ENCODE measurements around the gene CYP27C1. TPM values are rescaled to one million over a fixed set of nuclear protein-coding genes. Genes with fewer than 3 reads are reported as not detected.

CYP27C1 gene
- total RNA-seq, 1 donor: 2.2 TPM

DNA sequence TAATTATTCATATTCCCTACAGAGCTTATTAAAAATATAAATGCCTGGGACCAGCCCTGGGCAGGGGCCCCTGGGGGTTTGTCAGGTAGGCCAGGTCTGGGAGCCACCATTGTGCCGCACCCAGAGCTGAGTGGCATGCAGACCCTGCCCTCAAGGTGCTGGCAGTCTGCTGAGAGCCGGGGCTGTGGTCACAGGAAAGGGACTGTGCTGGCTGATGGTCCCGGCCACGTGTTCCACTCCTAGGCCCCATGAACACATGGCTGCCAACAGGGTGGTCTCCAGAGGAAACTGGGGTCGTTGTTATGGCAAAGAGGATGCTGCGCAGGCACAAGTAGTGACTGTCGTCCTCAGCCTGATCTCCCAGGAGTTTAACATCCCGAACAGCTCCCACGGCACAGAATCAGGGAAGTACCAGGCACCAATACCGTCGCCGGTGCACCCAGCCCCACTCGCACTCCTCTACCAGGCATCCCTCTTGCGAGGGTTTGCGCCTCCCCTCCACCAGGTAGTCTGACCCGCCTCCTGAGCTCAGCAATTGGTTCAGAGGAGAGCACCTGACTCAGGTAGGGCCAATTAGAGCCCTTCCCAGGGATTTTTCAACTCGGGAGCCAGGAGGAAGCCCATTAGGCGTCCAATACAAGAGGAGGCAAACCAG is 73.9 kb downstream of the CYP27C1 start:
- H3K4me2 ChIP-seq (ENCODE audit: insufficient read depth, low read length): no peak overlapping the region
- H3K4me1 ChIP-seq (ENCODE audit: insufficient read depth, low read length): peaks cover 44% of the 10 kb centered on the region
- H3K9me3 ChIP-seq (ENCODE audit: low read depth, low read length): peaks cover 2% of the 10 kb centered on the region
- no peak overlapping the region for H2AFZ ChIP-seq (ENCODE audit: low read length)
- DNase-seq (ENCODE audit: insufficient read length, low spot score, missing footprints): no peak
- H3K27me3 ChIP-seq (ENCODE audit: insufficient read depth, low read length): no peaks in the 10 kb centered on the region
- TF ChIP-seq CTCF (IDR thresholded peaks at IDR 0.05; ENCODE audit: extremely low read depth, low read depth, low read length): no peak
- no peaks in the 10 kb centered on the region for H4K20me1 ChIP-seq (ENCODE audit: insufficient read depth, low read length)
- H3K4me3 ChIP-seq (ENCODE audit: insufficient read depth, low read length): no peak overlapping the region
- no peaks in the 10 kb centered on the region for H3K36me3 ChIP-seq (ENCODE audit: insufficient read depth, low read length)
- peak overlapping the region; percentile 81 for H3K27ac ChIP-seq (ENCODE audit: low read depth, low read length)
- H3K79me2 ChIP-seq (ENCODE audit: insufficient read depth, low read length): no peaks in the 10 kb centered on the region

- Histone ChIP-seq H3K27ac (ENCODE audit: low read depth, low read length) (peak overlapping the region; percentile 81), H2AFZ (ENCODE audit: low read length) (peak overlapping the region; percentile 1), H3K79me2 (ENCODE audit: insufficient read depth, low read length) (no peaks in the 10 kb centered on the region), H3K36me3 (ENCODE audit: insufficient read depth, low read length) (no peaks in the 10 kb centered on the region), H3K27me3 (ENCODE audit: insufficient read depth, low read length) (no peaks in the 10 kb centered on the region), H3K4me3 (ENCODE audit: insufficient read depth, low read length) (no peak overlapping the region), H3K9me3 (ENCODE audit: low read depth, low read length) (no peaks in the 10 kb centered on the region), H3K4me1 (ENCODE audit: insufficient read depth, low read length) (peaks cover 44% of the 10 kb centered on the region), H3K4me2 (ENCODE audit: insufficient read depth, low read length) (no peak overlapping the region), H4K20me1 (ENCODE audit: insufficient read depth, low read length) (no peaks in the 10 kb centered on the region)
- TF ChIP-seq CTCF (IDR thresholded peaks at IDR 0.05; ENCODE audit: extremely low read depth, low read depth, low read length): no peak
- no peak for DNase-seq (ENCODE audit: insufficient read length, low spot score, missing footprints)
Observed at GRCh38 chr2:127145280-127145895, 74.7 kb downstream of the CYP27C1 start.

DNA sequence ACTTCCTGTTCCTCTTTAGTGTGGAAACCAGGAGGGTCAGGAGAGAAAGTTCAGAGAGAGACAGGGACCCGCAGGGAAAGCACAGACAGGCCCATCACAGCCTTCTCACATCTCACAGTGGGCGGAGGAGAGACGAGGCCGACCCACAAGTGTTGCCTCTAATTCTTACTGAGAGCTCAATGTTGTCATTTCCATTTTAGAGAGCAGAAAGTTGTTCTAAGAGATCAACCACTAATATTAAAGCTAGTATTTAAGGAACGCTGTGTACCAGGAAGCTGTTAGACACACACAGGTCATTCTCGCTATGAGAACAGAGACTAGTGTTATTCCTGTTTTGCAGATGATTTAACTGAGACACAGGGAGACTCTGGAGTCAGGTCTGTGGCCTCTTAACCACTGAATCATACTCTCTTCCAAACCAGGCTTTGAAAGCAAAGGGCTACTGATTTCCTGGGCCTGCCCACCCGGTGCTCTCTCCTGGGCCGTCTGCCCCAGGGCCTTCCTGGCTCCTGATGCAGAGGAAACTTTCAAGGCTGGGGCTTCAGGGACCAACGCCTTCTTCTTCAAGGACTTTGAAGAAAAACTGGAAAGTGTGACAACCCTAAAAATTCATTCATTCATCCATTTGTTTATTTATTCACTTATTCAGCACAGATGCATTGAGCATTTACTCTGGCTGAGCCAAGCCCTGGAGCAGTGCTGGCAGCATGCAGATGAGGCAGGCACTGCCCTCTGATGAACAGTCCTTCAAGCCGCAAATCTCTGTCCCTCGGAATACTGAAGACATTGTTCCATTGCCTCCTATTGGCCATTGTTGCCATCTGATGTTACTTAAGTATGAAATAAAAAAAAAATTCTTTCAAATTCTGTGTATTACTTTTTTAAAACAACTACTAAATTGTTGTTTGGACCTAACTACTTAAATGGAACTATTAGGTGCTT is 76.0 kb downstream of the CYP27C1 start:
- DNase-seq (ENCODE audit: insufficient read length, low spot score, missing footprints): peak; percentile 85
- no peaks in the 10 kb centered on the region for H3K9me3 ChIP-seq (ENCODE audit: low read depth, low read length)
- peak overlapping the region; percentile 91 for H2AFZ ChIP-seq (ENCODE audit: low read length)
- no peaks in the 10 kb centered on the region for H3K27me3 ChIP-seq (ENCODE audit: insufficient read depth, low read length)
- peaks cover 42% of the 10 kb centered on the region for H3K4me1 ChIP-seq (ENCODE audit: insufficient read depth, low read length)
- no peaks in the 10 kb centered on the region for H3K79me2 ChIP-seq (ENCODE audit: insufficient read depth, low read length)
- H4K20me1 ChIP-seq (ENCODE audit: insufficient read depth, low read length): no peaks in the 10 kb centered on the region
- TF ChIP-seq CTCF (IDR thresholded peaks at IDR 0.05; ENCODE audit: extremely low read depth, low read depth, low read length): no peak
- H3K36me3 ChIP-seq (ENCODE audit: insufficient read depth, low read length): no peaks in the 10 kb centered on the region
- H3K4me2 ChIP-seq (ENCODE audit: insufficient read depth, low read length): peak overlapping the region; percentile 59
- H3K27ac ChIP-seq (ENCODE audit: low read depth, low read length): peak overlapping the region; percentile 81
- no peak overlapping the region for H3K4me3 ChIP-seq (ENCODE audit: insufficient read depth, low read length)
